Measurements from ENCODE around the gene LRRC27.
"Not testable (repeated sequence)": the region's sequence is repeated elsewhere in the genome, so short reads cannot be mapped to it uniquely, and the experiment has no call there.

Gene LRRC27

DNA sequence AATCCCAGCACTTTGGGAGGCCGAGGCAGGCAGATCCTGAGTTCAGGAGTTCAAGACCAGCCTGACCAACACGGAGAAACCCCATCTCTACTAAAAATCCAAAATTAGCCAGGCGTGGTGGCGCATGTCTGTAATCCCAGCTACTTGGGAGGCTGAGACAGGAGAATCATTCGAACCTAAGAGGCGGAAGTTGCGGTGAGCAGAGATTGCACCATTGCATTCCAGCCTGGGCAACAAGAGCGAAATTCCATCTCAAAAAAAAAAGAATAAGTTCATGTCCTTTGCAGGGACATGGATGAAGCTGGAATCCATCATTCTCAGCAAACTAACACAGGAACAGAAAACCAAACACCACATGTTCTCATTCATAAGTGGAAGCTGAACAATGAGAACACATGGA, 17.1 kb upstream of the LRRC27 start:
- not testable (repeated sequence) for DNase-seq (ENCODE audit: low read depth in 2 of 2)

DNA sequence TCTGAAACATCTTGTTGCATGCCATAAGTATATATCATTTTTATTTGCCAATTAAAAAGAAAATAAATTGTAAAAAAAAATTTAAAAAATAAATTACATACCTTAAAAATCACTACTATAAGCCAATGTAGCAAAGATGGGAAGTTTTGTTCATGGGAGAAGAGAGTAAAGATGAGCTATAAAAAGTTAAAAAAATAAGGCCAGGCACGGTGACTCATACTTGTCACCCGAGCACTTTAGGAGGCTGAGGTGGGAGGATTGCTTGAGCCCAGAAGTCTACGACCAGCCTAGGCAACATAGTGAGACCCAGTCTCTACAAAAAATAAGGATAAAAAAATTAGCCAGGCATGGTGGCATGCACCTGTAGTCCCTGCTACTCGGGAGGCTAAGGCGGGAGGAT, 15.9 kb upstream of the LRRC27 start:
- DNase-seq (ENCODE audit: low read depth in 2 of 2) = no peak

DNA sequence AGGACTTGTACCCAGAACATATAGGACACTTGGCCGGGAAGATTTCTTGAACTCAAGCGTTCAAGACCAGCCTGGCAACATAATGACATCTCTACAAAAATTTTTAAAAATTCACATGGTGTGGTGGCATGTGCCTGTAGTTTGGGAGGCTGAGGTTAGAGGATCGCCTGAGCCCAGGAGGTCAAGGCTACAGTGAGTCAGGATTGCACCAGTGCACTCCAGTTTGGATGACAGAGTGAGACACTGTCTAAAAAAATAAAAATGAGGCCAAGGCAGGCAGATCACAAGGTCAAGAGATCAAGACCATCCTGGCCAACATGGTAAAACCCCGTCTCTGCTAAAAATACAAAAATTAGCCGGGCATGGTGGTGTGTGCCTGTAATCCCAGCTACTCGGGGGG, 14.5 kb upstream of the LRRC27 start:
- not testable (repeated sequence) for DNase-seq (ENCODE audit: low read depth in 2 of 2)

DNA sequence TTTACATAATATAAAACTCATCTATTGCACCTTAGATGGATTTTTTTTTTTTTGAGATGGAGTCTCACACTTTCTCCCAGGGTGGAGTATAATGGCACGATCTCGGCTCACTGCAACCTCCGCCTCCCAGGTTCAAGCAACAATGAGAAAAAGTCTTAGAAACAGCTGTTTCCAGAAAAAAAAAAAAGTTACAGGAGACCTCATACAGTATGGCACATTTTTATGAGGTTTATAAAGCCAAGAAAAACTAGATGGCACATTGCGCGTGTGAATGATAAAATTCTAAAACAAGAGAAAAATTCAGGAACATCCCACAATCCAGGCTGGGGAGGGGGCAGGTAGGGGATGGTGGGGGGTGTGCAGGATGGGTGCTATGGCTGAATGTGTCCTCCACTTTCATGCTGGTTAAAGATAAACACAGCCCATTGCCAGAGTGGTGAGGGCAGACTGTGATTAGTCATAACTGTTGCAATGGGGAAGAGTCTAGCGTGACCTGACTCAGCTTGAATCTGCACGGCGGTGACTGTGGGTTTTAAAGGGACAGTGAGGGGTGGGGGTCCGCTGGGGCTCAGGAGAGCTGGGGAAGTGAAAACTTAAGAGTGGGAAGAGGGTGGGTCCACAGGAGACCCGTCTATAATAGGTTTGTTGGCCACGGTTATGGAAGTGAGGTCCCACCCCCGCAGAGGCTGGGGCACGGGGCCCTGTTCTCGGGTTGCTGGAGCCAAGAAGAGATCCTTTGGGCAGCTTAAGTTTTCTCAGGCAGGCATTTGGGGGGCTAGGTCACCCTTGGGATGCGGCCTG, 11.9 kb upstream of the LRRC27 start:
- DNase-seq (ENCODE audit: low read depth in 2 of 2) = no peak

DNA sequence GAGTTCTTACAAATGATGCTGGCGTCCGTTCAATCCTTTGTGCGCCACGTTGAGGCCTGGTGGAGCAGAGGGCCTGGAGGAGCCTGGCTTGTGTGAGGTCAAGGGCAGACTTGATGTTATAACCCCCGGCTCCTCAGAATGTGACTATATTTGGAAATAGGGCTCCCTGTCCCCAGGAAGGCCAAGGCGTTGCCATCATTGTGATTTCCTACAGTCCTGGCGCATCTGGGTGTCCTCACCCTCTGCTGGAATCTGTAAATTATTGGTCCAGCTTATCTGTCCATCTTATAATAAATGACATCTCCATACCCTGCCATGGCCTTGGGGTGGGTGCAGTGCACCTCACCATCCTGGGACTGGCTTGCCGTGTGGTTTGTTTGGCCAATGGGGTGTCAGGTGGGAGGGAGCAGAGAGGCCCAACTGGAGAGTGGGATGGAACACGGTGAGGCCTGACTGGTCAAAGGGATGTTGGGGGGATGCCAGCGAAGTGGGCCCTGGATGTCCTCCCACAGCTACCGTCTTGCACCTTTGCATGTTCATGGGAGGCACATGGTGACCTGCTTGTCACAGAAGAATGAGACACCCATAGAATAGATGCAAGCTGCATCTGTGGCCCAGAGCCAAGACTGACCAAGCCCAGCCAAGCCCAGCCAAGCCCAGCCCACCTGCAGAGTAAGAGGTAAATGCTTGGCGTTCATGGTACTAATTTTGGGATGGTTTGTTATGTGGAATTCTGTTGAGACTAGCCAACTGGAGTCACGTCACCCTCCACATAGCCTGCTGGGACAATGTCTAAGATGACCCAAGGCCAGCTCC, 11.1 kb upstream of the LRRC27 start:
- DNase-seq (ENCODE audit: low read depth in 2 of 2) = no peak

DNA sequence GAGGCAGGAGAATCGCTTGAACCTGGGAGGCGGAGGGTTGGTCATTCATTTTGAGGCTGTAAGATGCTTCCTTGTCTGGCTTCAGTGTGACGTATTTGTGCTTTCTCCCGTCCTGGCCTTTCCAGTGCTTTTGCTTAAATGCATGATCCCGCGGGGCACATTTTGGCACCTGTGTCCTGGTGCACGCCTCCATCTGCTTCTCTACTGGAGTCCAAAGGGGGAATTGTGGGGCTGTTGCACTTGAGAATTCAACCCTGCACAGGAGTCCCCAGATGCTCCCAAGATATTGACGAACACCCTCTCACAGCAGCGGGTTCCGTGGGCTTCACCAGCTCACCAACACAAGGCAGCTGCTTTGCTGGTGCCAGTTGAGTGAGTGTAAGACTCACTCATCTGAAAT, 10.3 kb upstream of the LRRC27 start:
- DNase-seq (ENCODE audit: low read depth in 2 of 2) = no peak

DNA sequence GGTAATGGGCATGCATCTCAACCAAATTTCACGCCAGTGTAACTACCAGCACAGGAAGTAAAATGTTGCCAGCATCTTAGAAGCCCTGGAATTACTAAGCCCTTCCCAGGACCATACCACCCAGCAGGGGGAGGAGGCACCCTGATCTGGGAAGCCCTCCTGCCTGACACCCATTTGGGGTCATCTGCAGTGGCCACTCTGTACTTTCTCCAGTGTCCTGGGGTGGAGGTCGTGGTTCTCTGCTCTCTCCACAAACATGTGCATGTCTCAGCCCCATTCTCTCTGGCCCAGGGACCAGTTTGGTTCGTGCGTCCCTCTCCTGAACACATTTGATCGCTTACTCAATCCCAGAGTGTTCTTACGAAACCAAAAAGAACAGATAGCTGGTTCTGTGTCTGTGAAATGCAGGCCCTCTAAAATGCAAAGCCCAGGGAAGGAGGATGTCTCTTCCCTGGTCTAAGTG, 9.4 kb upstream of the LRRC27 start:
- DNase-seq (ENCODE audit: low read depth in 2 of 2) = no peak

DNA sequence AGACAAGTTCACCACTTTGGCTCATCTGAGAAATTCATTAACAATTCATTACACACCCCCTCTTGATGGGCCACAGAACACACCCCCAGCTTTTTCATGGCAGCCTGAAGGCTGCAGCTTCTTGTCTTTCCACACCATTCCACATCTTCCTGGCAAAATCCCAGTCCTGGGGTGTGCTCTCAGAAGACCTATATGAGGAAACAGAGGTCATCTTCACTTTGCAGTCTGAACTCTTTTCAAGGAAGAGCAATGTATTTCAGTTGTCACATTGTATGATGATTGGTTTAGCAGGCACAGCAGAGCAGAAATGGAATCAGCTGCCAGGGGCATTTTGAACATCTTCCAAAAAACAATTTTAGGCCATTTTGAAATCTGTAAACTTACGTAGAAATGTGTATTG, 7.8 kb upstream of the LRRC27 start:
- DNase-seq (ENCODE audit: low read depth in 2 of 2) = no peak

DNA sequence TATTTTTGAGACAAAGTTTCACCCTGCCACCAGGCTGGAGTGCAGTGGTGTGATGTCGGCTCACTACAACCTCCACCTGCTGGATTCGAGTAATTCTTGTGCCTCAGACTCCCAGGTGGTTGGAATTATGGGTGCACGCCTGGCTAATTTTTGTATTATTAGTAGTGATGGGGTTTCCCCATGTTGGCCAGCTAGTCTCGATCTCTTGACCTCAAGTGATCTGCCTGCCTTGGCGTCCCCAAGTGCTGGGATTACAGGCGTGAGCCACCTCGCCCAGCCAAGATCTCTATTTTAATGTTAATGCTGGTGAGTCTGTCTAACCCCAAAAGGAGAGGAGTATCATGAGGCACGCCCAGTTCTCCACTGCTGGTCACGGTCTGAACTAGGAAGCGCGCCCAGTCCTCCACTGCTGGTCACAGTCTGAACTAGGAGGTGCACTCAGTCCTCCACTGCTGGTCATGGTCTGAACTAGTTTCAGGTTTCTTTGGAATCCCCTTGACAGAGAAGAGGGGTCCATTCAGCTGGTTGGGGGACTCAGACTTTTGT, 5.6 kb upstream of the LRRC27 start:
- no peak for DNase-seq (ENCODE audit: low read depth in 2 of 2)

DNA sequence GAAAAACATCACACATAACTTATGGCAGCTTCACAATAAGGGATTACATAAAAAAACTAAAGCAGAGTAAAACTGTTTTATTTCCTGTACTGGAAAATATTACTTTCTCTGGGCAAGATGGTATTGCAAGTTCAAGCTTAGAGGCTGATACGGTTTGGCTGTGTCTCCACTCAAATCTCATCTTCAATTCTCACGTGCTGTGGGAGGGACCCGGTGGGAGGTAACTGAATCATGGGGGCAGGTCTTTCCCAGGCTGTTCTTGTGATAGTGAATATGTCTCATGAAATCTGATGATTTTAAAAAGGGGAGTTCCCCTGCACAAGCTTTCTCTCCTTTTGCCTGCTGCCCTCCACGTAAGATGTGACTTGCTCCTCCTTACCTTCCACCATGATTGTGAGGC, 5.1 kb upstream of the LRRC27 start:
- no peak for DNase-seq (ENCODE audit: low read depth in 2 of 2)

DNA sequence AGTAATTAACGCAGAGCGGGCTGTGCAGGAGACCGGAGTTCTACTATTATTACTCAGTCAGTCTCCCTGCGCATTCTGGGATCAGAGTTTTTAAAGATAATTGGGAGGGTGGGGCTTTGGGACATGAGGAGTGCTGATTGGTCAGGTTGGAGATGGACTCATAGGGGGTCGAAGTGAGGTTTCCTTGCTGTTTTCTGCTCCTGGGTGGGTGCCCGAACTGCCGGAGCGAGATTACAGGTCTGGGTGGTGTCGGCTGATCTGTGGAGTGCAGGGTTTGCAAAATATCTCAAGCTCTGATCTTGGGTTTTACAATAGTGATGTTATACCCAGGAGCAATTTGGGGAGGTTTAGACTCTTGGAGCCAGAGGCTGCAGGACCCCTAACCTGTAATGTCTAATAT, 3.9 kb upstream of the LRRC27 start:
- DNase-seq (ENCODE audit: low read depth in 2 of 2) = no peak

DNA sequence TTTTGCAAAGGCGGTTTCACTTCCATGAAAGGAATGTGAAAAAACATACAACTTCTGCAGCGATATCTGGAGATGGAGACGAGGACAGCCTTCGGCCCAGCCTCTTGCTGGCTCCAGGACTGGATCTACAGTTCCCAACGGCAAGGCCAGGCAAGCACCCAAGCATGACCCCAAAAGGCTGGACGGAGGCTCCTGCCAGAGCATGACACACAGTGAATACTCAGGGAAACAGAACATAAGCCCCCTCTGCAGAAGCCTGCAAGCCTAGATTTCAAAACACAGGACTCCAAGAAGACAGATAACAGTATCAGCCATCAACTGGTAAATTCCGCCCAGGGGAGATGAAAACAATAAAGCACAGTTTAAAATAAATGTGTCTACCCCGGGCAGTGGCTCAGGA, 3.3 kb upstream of the LRRC27 start:
- no peak for DNase-seq (ENCODE audit: low read depth in 2 of 2)

DNA sequence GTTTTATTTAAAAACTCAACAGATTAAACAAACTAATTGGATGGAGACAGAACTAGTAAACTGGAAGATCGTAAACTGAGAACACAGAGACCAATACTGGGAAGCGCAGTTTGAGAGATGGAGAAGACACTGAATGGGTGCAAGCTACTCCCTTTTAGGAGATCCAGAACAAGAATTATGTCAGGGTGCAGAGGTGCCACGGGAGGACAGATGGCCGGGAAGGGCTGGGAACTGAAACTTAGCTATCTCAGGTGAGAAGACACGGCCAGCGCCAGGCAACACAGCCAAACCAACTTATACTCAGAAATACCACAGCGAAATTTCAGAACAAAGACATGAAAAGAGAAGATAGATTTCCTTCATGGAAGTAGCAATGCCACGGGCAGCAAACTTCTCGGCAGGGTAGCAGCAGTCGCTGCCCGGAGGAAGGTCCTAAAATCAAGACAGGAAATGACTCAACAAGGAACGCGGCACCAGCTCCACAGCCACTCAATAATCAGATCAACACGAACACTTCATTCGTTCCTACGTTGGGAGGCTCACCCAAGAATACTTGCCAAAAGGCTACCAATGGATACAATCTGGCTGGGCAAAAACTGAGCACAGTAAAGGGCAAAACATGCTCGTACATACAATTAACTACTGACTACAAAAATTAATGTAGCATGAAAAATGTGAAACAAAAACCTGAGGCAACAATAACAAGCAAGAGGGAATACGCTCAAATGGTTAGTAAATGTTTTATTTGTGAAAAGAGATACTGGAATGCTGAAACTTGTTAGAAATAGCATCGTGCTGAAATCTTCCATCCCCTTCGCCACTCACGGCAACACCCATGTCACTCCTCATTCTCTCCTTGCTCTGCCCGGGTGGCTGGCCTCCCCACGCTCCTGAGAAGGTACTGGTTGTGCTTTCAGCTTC, 2.2 kb upstream of the LRRC27 start:
- DNase-seq (ENCODE audit: low read depth in 2 of 2) = no peak

DNA sequence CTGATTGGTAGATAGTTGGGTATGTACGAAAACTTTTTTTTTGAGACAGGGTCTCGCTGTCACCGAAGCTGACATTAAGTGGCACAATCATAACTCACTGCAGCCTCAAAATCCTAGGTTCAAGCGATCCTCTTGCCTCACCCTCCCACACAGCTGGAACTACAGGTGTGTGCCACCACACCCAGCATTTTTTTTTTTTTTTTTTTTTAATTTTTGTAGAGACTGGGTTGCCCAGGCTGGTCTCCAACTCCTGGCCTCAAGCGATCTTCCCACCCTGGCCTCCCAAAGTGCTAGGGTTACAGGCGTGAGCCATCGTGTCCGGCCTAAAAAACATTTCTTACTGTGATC, 1.5 kb upstream of the LRRC27 start:
- no peak for DNase-seq (ENCODE audit: low read depth in 2 of 2)

DNA sequence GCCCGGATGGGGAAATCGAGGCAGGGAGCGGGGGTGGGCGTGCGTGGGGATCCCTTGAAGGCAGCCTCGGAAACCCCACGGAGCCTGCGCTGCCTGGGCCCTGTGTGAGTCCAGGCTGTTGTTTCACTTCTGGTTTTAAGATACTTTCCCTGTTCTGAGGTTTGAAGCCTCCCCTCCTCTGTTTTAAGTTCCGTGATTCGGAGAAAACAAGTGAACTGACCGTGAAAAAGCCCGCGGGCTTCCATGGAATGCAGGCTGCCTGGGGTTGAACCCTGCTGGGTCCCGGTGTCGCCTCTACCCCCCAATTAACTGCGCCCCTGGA, 401 bp downstream of the LRRC27 start:
- no peak for DNase-seq (ENCODE audit: low read depth in 2 of 2)

DNA sequence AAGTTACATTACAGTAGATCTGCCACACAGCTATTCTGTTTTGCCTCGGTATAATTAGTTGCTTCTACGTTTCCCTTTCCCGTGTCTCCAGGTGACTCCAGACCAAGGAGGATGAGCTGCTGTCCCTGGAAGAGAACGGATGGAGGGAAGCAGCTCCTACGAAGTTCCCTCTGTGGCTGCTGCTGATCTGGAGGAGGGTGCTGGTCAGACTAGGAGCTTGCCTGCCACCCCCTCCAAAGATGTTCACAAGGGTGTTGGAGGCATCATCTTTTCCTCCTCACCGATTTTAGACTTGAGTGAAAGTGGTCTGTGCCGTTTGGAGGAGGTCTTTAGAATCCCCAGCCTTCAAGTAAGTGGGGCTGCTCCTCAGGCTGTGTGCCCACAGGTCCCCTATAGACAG, 1.4 kb downstream of the LRRC27 start:
- no peak for DNase-seq (ENCODE audit: low read depth in 2 of 2)

DNA sequence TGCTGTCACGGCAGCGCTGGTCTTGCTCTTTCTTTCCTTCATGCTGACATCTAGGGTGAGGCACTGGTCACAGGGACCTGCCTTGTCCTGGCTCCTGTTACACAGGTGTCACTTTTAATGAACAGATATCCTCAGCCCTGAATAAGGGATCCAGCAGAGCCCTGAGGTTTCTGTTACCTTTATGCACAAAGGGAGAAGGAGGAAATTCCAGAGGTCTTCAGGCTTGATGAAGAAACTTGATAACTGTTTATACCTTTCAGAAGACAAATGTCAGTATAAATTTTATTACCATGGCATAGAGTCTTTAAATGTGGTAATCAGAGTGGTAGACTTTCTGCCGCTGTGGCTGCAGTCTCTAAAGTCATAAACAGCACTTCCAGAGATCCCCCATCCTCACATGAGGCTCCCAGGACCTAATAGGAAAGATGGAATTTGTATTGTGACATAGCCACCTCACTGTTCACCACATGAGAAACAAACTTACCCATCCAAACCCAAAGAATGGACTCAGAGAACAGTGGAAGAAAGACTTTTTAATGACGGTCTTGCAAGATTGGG, 2.7 kb downstream of the LRRC27 start:
- no peak for DNase-seq (ENCODE audit: low read depth in 2 of 2)

DNA sequence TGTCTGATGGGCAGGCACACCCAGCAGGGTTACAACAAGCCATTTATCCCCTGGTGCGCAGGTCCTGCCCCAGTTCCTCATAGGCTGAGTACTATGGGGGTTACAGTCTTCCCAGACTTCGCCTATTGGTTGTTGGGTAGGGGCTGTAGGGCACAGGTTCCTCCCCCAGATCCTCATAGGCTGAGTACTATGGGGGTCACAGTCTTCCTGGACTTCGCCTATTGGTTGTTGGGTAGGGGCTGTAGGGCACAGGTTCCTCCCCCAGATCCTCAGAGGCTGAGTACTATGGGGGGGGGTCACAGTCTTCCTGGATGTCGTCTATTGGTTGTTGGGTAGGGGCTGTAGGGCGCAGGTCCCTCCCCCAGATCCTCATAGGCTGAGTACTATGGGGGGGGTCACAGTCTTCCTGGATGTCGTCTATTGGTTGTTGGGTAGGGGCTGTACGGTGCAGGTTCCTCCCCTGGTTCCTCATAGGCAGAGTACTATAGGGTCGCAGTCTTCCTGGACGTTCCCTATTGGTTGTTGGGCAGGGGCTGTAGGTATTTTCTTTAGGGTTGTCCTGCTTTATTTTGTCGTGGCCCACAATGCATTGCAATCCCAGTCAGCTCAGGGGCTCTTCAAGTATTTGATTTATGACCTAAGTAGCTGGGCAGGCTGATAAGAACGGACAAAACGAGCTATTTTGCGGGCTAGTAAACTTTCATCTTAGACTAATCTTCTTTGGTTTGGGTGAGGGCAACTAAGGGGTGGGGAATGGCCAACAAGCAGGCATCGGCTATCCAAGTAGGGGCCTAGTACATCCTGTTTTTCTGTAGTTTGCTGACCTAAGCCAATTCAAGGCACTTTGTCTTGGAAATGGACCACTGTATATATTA, 3.4 kb downstream of the LRRC27 start:
- DNase-seq (ENCODE audit: low read depth in 2 of 2) = no peak

DNA sequence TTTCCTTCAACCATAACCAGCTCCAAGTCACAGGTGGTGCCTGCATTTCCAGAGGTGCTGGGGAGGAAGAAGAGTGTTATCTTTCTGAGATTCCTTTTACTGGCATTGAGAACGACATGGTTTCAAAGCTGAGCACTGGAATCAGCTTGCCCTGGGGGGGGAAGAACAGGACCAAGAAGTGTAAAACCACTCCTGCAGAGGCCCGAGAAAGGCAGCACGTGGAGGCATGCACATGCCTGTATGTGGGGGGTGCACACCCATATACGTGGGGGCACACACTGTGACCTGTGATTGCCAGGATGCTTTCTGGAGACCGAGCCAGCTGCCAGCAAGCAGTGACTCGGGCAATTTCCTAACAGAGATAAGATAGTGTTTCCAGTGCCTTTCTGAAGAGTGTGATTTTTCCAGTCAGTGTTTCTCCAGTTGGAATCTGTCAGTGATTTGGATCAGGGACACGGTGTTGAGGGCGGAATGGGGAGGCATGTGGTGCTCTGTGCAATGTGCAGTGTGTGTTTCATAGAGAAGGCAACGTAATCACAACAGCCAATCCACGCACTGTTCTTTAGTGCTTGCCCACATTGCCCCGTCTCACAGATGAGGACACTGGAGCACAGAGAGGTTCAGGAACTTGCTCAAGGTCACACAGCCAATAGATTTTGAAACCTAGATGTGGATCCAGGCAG, 4.2 kb downstream of the LRRC27 start:
- no peak for DNase-seq (ENCODE audit: low read depth in 2 of 2)

DNA sequence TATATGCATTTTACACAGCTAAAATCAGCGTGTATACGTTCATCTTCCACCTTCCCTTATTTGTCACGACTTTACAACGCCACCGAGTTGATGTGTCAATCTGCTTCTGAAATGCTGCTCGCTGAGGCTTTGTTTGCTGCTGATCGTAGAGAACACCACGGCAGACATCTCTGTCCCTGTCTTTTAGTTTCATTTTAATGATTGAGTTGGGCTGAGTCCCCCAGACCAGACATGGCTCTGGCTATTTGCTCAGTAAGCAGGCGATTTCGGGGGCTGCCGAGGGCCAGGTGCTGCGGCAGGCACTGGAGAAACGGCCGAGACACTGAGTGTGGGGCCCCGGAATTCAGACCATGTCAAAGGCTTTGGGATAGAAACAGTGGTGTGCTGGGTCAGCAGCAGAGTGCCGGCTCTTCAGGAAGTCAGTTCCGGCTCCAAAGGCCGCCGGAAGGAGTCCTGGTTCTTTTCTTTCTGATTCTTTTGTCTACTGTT, 5.0 kb downstream of the LRRC27 start:
- DNase-seq (ENCODE audit: low read depth in 2 of 2) = no peak
